HEK293T (cell line): ENCODE results near the gene HSFX4.
"Not testable (repeated sequence)": the region's sequence is repeated elsewhere in the genome, so short reads cannot be mapped to it uniquely, and the experiment has no call there.

Experiments
- ELF4 ChIP-seq: fragments of 450-650 bp; IDR thresholded peaks from 2 replicates; pipeline ENCODE4 v1.6.1; 2017; ENCODE audit warnings: antibody characterized with exemption
- SP1 ChIP-seq: fragments of 450-650 bp; IDR thresholded peaks from 2 replicates; pipeline ENCODE4 v1.6.1; 2017

GRCh38 chrX:149928635-149929034 is 738 bp upstream of the HSFX4 start:
- TF ChIP-seq ELF4, SP1: not testable (repeated sequence)
